Measurements from ENCODE around the gene ADAM8. TPM values are rescaled to one million over a fixed set of nuclear protein-coding genes. Genes with fewer than 3 reads are reported as not detected.

ADAM8 gene
- total and polyA plus RNA-seq, 10 of the 15 experiments (the other 5 are each of a cell fraction or from before 2014, with no cell fraction given), result 0.37 to 92.7 (median 21.7) TPM

DNA sequence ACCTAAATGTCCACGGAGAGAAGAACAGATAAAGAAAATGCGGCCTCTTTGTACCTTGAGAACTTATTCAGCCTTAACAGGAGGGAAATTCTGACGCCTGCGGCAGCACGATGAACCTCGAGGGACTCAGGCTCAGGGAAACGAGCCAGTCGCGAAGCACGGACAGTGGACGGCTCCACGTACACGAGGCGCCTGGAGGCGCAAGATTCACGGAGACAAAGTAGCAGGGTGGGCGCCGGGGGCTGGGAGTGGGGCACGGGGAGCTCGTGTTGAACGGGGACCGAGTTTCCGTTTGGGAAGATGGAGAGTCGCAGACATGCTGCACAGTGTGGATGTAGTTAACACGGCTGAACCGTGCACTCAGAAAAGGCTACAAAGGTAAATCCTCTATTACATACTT, 59.9 kb downstream of the ADAM8 start:
- intact Hi-C loops (cut with micrococcal nuclease; ENCODE audit: unreplicated experiment), result no loop called here
- TF ChIP-seq, protein P1, sequence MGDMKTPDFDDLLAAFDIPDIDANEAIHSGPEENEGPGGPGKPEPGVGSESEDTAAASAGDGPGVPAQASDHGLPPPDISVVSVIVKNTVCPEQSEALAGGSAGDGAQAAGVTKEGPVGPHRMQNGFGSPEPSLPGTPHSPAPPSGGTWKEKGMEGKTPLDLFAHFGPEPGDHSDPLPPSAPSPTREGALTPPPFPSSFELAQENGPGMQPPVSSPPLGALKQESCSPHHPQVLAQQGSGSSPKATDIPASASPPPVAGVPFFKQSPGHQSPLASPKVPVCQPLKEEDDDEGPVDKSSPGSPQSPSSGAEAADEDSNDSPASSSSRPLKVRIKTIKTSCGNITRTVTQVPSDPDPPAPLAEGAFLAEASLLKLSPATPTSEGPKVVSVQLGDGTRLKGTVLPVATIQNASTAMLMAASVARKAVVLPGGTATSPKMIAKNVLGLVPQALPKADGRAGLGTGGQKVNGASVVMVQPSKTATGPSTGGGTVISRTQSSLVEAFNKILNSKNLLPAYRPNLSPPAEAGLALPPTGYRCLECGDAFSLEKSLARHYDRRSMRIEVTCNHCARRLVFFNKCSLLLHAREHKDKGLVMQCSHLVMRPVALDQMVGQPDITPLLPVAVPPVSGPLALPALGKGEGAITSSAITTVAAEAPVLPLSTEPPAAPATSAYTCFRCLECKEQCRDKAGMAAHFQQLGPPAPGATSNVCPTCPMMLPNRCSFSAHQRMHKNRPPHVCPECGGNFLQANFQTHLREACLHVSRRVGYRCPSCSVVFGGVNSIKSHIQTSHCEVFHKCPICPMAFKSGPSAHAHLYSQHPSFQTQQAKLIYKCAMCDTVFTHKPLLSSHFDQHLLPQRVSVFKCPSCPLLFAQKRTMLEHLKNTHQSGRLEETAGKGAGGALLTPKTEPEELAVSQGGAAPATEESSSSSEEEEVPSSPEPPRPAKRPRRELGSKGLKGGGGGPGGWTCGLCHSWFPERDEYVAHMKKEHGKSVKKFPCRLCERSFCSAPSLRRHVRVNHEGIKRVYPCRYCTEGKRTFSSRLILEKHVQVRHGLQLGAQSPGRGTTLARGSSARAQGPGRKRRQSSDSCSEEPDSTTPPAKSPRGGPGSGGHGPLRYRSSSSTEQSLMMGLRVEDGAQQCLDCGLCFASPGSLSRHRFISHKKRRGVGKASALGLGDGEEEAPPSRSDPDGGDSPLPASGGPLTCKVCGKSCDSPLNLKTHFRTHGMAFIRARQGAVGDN (IDR thresholded peaks at IDR 0.05), result no peak
- TF ChIP-seq SUZ12 (IDR thresholded peaks at IDR 0.05; ENCODE audit: unreplicated experiment) (no peak), MTA2 (IDR thresholded peaks at IDR 0.05; ENCODE audit: low read depth) (no peak), ZNF622 (IDR thresholded peaks at IDR 0.05) (no peak), POU2F2 (IDR thresholded peaks at IDR 0.05; ENCODE audit: borderline replicate concordance, low read depth, low read length) (no peak), EED (IDR thresholded peaks at IDR 0.05; ENCODE audit: low read depth) (no peak)
- TF ChIP-seq, protein P2, sequence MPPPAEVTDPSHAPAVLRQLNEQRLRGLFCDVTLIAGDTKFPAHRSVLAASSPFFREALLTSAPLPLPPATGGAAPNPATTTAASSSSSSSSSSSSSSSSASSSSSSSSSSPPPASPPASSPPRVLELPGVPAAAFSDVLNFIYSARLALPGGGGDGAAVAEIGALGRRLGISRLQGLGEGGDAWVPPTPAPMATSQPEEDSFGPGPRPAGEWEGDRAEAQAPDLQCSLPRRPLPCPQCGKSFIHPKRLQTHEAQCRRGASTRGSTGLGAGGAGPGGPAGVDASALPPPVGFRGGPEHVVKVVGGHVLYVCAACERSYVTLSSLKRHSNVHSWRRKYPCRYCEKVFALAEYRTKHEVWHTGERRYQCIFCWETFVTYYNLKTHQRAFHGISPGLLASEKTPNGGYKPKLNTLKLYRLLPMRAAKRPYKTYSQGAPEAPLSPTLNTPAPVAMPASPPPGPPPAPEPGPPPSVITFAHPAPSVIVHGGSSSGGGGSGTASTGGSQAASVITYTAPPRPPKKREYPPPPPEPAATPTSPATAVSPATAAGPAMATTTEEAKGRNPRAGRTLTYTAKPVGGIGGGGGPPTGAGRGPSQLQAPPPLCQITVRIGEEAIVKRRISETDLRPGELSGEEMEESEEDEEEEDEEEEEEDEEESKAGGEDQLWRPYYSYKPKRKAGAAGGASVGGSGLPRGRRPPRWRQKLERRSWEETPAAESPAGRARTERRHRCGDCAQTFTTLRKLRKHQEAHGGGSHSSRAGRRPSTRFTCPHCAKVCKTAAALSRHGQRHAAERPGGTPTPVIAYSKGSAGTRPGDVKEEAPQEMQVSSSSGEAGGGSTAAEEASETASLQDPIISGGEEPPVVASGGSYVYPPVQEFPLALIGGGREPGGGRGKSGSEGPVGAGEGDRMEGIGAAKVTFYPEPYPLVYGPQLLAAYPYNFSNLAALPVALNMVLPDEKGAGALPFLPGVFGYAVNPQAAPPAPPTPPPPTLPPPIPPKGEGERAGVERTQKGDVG (CRISPR knock-in tag; IDR thresholded peaks at IDR 0.05), result no peak
- TF ChIP-seq, protein P3, sequence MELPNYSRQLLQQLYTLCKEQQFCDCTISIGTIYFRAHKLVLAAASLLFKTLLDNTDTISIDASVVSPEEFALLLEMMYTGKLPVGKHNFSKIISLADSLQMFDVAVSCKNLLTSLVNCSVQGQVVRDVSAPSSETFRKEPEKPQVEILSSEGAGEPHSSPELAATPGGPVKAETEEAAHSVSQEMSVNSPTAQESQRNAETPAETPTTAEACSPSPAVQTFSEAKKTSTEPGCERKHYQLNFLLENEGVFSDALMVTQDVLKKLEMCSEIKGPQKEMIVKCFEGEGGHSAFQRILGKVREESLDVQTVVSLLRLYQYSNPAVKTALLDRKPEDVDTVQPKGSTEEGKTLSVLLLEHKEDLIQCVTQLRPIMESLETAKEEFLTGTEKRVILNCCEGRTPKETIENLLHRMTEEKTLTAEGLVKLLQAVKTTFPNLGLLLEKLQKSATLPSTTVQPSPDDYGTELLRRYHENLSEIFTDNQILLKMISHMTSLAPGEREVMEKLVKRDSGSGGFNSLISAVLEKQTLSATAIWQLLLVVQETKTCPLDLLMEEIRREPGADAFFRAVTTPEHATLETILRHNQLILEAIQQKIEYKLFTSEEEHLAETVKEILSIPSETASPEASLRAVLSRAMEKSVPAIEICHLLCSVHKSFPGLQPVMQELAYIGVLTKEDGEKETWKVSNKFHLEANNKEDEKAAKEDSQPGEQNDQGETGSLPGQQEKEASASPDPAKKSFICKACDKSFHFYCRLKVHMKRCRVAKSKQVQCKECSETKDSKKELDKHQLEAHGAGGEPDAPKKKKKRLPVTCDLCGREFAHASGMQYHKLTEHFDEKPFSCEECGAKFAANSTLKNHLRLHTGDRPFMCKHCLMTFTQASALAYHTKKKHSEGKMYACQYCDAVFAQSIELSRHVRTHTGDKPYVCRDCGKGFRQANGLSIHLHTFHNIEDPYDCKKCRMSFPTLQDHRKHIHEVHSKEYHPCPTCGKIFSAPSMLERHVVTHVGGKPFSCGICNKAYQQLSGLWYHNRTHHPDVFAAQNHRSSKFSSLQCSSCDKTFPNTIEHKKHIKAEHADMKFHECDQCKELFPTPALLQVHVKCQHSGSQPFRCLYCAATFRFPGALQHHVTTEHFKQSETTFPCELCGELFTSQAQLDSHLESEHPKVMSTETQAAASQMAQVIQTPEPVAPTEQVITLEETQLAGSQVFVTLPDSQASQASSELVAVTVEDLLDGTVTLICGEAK (IDR thresholded peaks at IDR 0.05; ENCODE audit: borderline replicate concordance), result no peak
- TF ChIP-seq, protein P4, sequence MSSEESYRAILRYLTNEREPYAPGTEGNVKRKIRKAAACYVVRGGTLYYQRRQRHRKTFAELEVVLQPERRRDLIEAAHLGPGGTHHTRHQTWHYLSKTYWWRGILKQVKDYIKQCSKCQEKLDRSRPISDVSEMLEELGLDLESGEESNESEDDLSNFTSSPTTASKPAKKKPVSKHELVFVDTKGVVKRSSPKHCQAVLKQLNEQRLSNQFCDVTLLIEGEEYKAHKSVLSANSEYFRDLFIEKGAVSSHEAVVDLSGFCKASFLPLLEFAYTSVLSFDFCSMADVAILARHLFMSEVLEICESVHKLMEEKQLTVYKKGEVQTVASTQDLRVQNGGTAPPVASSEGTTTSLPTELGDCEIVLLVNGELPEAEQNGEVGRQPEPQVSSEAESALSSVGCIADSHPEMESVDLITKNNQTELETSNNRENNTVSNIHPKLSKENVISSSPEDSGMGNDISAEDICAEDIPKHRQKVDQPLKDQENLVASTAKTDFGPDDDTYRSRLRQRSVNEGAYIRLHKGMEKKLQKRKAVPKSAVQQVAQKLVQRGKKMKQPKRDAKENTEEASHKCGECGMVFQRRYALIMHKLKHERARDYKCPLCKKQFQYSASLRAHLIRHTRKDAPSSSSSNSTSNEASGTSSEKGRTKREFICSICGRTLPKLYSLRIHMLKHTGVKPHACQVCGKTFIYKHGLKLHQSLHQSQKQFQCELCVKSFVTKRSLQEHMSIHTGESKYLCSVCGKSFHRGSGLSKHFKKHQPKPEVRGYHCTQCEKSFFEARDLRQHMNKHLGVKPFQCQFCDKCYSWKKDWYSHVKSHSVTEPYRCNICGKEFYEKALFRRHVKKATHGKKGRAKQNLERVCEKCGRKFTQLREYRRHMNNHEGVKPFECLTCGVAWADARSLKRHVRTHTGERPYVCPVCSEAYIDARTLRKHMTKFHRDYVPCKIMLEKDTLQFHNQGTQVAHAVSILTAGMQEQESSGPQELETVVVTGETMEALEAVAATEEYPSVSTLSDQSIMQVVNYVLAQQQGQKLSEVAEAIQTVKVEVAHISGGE (CRISPR knock-in tag; IDR thresholded peaks at IDR 0.05), result no peak
- H4K20me1 ChIP-seq (ENCODE audit: control insufficient read depth, insufficient read depth), result no peaks in the 10 kb centered on the region
- H3K9me3 ChIP-seq (replicated peaks; ENCODE audit: control insufficient read depth, insufficient read depth, low read length), result no peaks in the 10 kb centered on the region
- BruUV-seq (replicated peaks), result no TSS peak
- H3K79me2 ChIP-seq (ENCODE audit: control insufficient read depth, insufficient read depth, low read length), result no peaks in the 10 kb centered on the region
- no peak overlapping the region for H3K4me3 ChIP-seq
- no peaks in the 10 kb centered on the region for H3K36me3 ChIP-seq (ENCODE audit: control insufficient read depth in 2 of 2, insufficient read depth in 2 of 2, low read length in 1 of 2)
- ChIA-PET RAD21 (ENCODE audit: unreplicated experiment) (no interaction called here), SMC1A (ENCODE audit: uncharacterized antibody, unreplicated experiment) (no interaction called here), CTCF (no interaction called here), POLR2A (no interaction called here)
- H2AFZ ChIP-seq (ENCODE audit: control insufficient read depth, low read depth, low read length), result no peak overlapping the region
- H3K4me1 ChIP-seq (ENCODE audit: control insufficient read depth, insufficient read depth, low read length), result no peaks in the 10 kb centered on the region
- no peak for ATAC-seq
- no peak for FAIRE-seq
- in situ Hi-C loops (cut with MboI), result no loop called here
- 64% methylated on average over 26 of the region's 26 CpGs for WGBS (ENCODE audit: insufficient coverage, insufficient replicate concordance, low lambda C conversion rate, missing lambda C conversion rate)
- H3K27ac ChIP-seq (ENCODE audit: control insufficient read depth, insufficient read depth), result no peak overlapping the region
- DNase-seq (ENCODE audit: low read depth, low spot score), result no peak
- H3K27me3 ChIP-seq (replicated peaks in 1 of 2; ENCODE audit: control insufficient read depth in 2 of 2, insufficient read depth in 2 of 2, low read length in 1 of 2), result no peaks in the 10 kb centered on the region
- H3K9ac ChIP-seq (ENCODE audit: control insufficient read depth, insufficient read depth, low read length), result no peak overlapping the region
- no peak overlapping the region for H3K4me2 ChIP-seq (ENCODE audit: control insufficient read depth, insufficient read depth)
